HEK293 (cell line): ENCODE measurements around the gene NUDCD2.

ENCODE experiments used
- KLF16 ChIP-seq: fragments of 450-650 bp; formaldehyde crosslinking; IDR thresholded peaks from 2 replicates; pipeline ENCODE4 v1.5.1; 2017; ENCODE audit warnings: missing biosample characterization, missing genetic modification characterization
- MZF1 ChIP-seq: fragments of 450-650 bp; formaldehyde crosslinking; IDR thresholded peaks from 2 replicates; pipeline ENCODE4 v1.5.1; 2017; ENCODE audit warnings: missing biosample characterization, missing genetic modification characterization, borderline replicate concordance
- PRDM1 ChIP-seq: fragments of 450-650 bp; formaldehyde crosslinking; IDR thresholded peaks from 2 replicates; pipeline ENCODE4; 2016; ENCODE audit warnings: missing biosample characterization, missing genetic modification characterization
- RBAK ChIP-seq: fragments of 450-650 bp; formaldehyde crosslinking; IDR thresholded peaks from 2 replicates; pipeline ENCODE4 v1.5.1; 2016; ENCODE audit warnings: missing biosample characterization, missing genetic modification characterization
- SP3 ChIP-seq: fragments of 450-650 bp; formaldehyde crosslinking; IDR thresholded peaks from 2 replicates; pipeline ENCODE4 v1.5.1; 2016; ENCODE audit warnings: missing biosample characterization, missing genetic modification characterization
- TRIM28 ChIP-seq: IDR thresholded peaks from 2 replicates; pipeline ENCODE4 v1.6.1; 2011; ENCODE audit warnings: low read length, control low read depth, borderline replicate concordance
- ZBTB7A ChIP-seq: fragments of 450-650 bp; formaldehyde crosslinking; IDR thresholded peaks from 2 replicates; pipeline ENCODE4 v1.5.1; 2016; ENCODE audit warnings: low read depth, missing biosample characterization, missing genetic modification characterization
- ZFP41 ChIP-seq: fragments of 450-650 bp; formaldehyde crosslinking; IDR thresholded peaks from 2 replicates; pipeline ENCODE4 v1.5.1; 2016; ENCODE audit warnings: missing biosample characterization, missing genetic modification characterization, borderline replicate concordance
- ZNF202 ChIP-seq: fragments of 450-650 bp; formaldehyde crosslinking; IDR thresholded peaks from 2 replicates; pipeline ENCODE4 v1.5.1; 2016; ENCODE audit warnings: missing biosample characterization, missing genetic modification characterization, borderline replicate concordance
- ZNF221 ChIP-seq: fragments of 450-650 bp; formaldehyde crosslinking; IDR thresholded peaks from 2 replicates; pipeline ENCODE4 v1.5.1; 2017; ENCODE audit warnings: missing biosample characterization, missing genetic modification characterization, borderline replicate concordance
- ZNF223 ChIP-seq: fragments of 450-650 bp; formaldehyde crosslinking; IDR thresholded peaks from 2 replicates; pipeline ENCODE4 v1.5.1; 2016; ENCODE audit warnings: missing biosample characterization, missing genetic modification characterization
- ZNF274 ChIP-seq, 2 experiments: fragments of 200-500 bp in 1 of 2; fragments of 450-650 bp in 1 of 2; sonication (Bioruptor generic) in 1 of 2; formaldehyde crosslinking in 1 of 2; IDR thresholded peaks; 2 replicates each; pipeline versions ENCODE4 v1.5.1 to v1.6.1; 2014 to 2016; ENCODE audit warnings: borderline replicate concordance in 1 of 2, inconsistent platforms in 1 of 2, low read length in 1 of 2, missing biosample characterization in 1 of 2, missing genetic modification characterization in 1 of 2
- ZNF311 ChIP-seq: fragments of 450-650 bp; formaldehyde crosslinking; IDR thresholded peaks from 2 replicates; pipeline ENCODE4 v1.5.1; 2017; ENCODE audit warnings: missing biosample characterization, missing genetic modification characterization, borderline replicate concordance
- ZNF394 ChIP-seq: fragments of 450-650 bp; formaldehyde crosslinking; IDR thresholded peaks from 2 replicates; pipeline ENCODE4 v1.5.1; 2016; ENCODE audit warnings: missing biosample characterization, missing genetic modification characterization, mild to moderate bottlenecking, moderate library complexity, borderline replicate concordance
- ZNF48 ChIP-seq: fragments of 450-650 bp; formaldehyde crosslinking; IDR thresholded peaks from 2 replicates; pipeline ENCODE4 v1.5.1; 2016; ENCODE audit warnings: missing biosample characterization, missing genetic modification characterization
- ZNF514 ChIP-seq: fragments of 450-650 bp; formaldehyde crosslinking; IDR thresholded peaks from 2 replicates; pipeline ENCODE4 v1.5.1; 2016; ENCODE audit warnings: missing biosample characterization, missing genetic modification characterization
- ZNF521 ChIP-seq: fragments of 450-650 bp; formaldehyde crosslinking; IDR thresholded peaks from 2 replicates; pipeline ENCODE4 v1.5.1; 2017; ENCODE audit warnings: missing biosample characterization, mild to moderate bottlenecking, missing genetic modification characterization
- ZNF555 ChIP-seq: fragments of 450-650 bp; formaldehyde crosslinking; conservative IDR thresholded peaks from 2 replicates; pipeline ENCODE4 v1.5.1; 2017; ENCODE audit warnings: missing biosample characterization, mild to moderate bottlenecking, missing genetic modification characterization, inconsistent platforms
- ZNF621 ChIP-seq: fragments of 450-650 bp; formaldehyde crosslinking; IDR thresholded peaks from 2 replicates; pipeline ENCODE4 v1.5.1; 2017; ENCODE audit warnings: missing biosample characterization, missing genetic modification characterization
- ZNF76 ChIP-seq: fragments of 450-650 bp; formaldehyde crosslinking; IDR thresholded peaks from 2 replicates; pipeline ENCODE4; 2016; ENCODE audit warnings: low read depth, missing biosample characterization, missing genetic modification characterization, borderline replicate concordance
- ZSCAN16 ChIP-seq: fragments of 450-650 bp; formaldehyde crosslinking; IDR thresholded peaks from 2 replicates; pipeline ENCODE4 v1.5.1; 2016; ENCODE audit warnings: missing biosample characterization, missing genetic modification characterization
- ZXDB ChIP-seq: fragments of 450-650 bp; formaldehyde crosslinking; IDR thresholded peaks from 2 replicates; pipeline ENCODE4 v1.5.1; 2016; ENCODE audit warnings: missing biosample characterization, missing genetic modification characterization
- TF ChIP-seq, protein P1 (sequence below): fragments of 450-650 bp; formaldehyde crosslinking; conservative IDR thresholded peaks from 2 replicates; pipeline ENCODE4 v1.5.1; 2016; ENCODE audit warnings: low read depth, missing biosample characterization, missing genetic modification characterization
- TF ChIP-seq, protein P2 (sequence below): fragments of 450-650 bp; formaldehyde crosslinking; IDR thresholded peaks from 2 replicates; pipeline ENCODE4 v1.5.1; 2016; ENCODE audit warnings: missing biosample characterization, missing genetic modification characterization
- TF ChIP-seq, protein P3 (sequence below): fragments of 450-650 bp; formaldehyde crosslinking; IDR thresholded peaks from 2 replicates; pipeline ENCODE4 v1.5.1; 2016; ENCODE audit warnings: missing biosample characterization, missing genetic modification characterization, borderline replicate concordance
- TF ChIP-seq, protein P4 (sequence below): fragments of 450-650 bp; IDR thresholded peaks from 2 replicates; pipeline ENCODE4 v1.5.1; 2018; ENCODE audit warnings: missing biosample characterization, mild to moderate bottlenecking, missing genetic modification characterization
- TF ChIP-seq, protein P5 (sequence below): fragments of 450-650 bp; formaldehyde crosslinking; IDR thresholded peaks from 2 replicates; pipeline ENCODE4 v1.5.1; 2016; ENCODE audit warnings: missing biosample characterization, missing genetic modification characterization, low read depth

The NUDCD2 gene

DNA sequence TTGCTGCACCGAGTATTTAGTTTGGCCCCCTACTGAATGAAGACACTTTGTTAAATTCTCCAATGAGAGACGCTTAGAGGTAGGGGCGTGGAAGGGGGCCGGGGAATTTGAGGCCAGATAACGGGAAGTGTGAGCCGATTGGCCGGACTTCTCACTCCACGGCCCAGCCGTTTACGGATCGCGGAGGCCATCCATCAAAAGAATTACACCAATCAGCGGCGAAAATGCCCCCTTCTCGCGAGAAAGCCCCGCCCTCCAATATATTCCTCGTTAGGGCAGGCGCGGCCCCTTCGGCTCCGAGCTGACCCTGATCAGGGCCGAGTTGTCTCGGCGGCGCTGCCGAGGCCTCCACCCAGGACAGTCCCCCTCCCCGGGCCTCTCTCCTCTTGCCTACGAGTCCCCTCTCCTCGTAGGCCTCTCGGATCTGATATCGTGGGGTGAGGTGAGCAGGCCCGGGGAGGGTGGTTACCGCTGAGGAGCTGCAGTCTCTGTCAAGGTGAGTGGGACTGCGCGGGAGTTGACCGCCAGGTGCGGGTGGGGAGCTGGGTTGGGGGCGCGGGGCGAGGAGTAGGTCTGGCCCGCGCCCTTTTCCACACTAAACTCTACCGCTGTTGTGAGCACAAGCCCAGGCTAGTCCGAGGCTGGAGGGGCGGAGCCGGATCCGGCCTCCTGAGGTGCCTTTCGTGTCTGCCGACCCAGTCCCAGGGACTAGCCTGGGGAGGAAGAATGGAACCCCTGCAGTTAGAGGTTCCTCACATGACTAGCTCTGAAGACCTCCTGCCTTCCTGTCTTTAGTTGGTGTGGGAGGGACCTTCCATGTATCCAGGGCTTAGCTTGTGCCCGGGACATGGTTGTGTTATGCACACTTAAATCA is 22.4 kb downstream of the NUDCD2 start, which contains the start of gene CCNG1 (continued):
- TF ChIP-seq, protein P1, sequence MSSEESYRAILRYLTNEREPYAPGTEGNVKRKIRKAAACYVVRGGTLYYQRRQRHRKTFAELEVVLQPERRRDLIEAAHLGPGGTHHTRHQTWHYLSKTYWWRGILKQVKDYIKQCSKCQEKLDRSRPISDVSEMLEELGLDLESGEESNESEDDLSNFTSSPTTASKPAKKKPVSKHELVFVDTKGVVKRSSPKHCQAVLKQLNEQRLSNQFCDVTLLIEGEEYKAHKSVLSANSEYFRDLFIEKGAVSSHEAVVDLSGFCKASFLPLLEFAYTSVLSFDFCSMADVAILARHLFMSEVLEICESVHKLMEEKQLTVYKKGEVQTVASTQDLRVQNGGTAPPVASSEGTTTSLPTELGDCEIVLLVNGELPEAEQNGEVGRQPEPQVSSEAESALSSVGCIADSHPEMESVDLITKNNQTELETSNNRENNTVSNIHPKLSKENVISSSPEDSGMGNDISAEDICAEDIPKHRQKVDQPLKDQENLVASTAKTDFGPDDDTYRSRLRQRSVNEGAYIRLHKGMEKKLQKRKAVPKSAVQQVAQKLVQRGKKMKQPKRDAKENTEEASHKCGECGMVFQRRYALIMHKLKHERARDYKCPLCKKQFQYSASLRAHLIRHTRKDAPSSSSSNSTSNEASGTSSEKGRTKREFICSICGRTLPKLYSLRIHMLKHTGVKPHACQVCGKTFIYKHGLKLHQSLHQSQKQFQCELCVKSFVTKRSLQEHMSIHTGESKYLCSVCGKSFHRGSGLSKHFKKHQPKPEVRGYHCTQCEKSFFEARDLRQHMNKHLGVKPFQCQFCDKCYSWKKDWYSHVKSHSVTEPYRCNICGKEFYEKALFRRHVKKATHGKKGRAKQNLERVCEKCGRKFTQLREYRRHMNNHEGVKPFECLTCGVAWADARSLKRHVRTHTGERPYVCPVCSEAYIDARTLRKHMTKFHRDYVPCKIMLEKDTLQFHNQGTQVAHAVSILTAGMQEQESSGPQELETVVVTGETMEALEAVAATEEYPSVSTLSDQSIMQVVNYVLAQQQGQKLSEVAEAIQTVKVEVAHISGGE (tag by site-specific recombination) = peak; percentile 36; the same call in 1 of the 2 replicates
- TF ChIP-seq ZNF202 (tag by site-specific recombination) (no peak), ZNF76 (tag by site-specific recombination) (peak; percentile 57), PRDM1 (tag by site-specific recombination) (no peak), ZNF521 (no peak), ZSCAN16 (tag by site-specific recombination) (no peak; the same call in 1 of the 2 replicates), ZFP41 (tag by site-specific recombination) (no peak), ZNF223 (no peak), ZNF514 (no peak), ZNF274 (IDR thresholded peaks at IDR 0.05; ENCODE audit: low read length) (no peak), ZNF274 (tag by site-specific recombination; IDR thresholded peaks at IDR 0.05; ENCODE audit: borderline replicate concordance) (no peak), ZBTB7A (tag by site-specific recombination) (no peak), RBAK (tag by site-specific recombination) (no peak), ZNF555 (tag by site-specific recombination) (no peak), ZNF48 (no peak), MZF1 (tag by site-specific recombination) (peak; percentile 72; the same call in 1 of the 2 replicates), ZNF621 (tag by site-specific recombination) (no peak), ZXDB (tag by site-specific recombination) (peak; percentile 75), TRIM28 (0 out of 2 replicates have a peak, but pooled peaks have one; percentile 40), ZNF221 (tag by site-specific recombination) (no peak), ZNF311 (no peak), ZNF394 (tag by site-specific recombination) (peak; percentile 49; the same call in 1 of the 2 replicates), SP3 (tag by site-specific recombination) (peak; percentile 62), KLF16 (no peak; the same call in 1 of the 2 replicates)
- TF ChIP-seq, protein P2, sequence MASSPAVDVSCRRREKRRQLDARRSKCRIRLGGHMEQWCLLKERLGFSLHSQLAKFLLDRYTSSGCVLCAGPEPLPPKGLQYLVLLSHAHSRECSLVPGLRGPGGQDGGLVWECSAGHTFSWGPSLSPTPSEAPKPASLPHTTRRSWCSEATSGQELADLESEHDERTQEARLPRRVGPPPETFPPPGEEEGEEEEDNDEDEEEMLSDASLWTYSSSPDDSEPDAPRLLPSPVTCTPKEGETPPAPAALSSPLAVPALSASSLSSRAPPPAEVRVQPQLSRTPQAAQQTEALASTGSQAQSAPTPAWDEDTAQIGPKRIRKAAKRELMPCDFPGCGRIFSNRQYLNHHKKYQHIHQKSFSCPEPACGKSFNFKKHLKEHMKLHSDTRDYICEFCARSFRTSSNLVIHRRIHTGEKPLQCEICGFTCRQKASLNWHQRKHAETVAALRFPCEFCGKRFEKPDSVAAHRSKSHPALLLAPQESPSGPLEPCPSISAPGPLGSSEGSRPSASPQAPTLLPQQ (tag by site-specific recombination) = peak; percentile 69
- TF ChIP-seq, protein P3, sequence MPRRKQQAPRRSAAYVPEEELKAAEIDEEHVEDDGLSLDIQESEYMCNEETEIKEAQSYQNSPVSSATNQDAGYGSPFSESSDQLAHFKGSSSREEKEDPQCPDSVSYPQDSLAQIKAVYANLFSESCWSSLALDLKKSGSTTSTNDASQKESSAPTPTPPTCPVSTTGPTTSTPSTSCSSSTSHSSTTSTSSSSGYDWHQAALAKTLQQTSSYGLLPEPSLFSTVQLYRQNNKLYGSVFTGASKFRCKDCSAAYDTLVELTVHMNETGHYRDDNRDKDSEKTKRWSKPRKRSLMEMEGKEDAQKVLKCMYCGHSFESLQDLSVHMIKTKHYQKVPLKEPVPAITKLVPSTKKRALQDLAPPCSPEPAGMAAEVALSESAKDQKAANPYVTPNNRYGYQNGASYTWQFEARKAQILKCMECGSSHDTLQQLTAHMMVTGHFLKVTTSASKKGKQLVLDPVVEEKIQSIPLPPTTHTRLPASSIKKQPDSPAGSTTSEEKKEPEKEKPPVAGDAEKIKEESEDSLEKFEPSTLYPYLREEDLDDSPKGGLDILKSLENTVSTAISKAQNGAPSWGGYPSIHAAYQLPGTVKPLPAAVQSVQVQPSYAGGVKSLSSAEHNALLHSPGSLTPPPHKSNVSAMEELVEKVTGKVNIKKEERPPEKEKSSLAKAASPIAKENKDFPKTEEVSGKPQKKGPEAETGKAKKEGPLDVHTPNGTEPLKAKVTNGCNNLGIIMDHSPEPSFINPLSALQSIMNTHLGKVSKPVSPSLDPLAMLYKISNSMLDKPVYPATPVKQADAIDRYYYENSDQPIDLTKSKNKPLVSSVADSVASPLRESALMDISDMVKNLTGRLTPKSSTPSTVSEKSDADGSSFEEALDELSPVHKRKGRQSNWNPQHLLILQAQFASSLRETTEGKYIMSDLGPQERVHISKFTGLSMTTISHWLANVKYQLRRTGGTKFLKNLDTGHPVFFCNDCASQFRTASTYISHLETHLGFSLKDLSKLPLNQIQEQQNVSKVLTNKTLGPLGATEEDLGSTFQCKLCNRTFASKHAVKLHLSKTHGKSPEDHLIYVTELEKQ = no peak
- TF ChIP-seq, protein P4, sequence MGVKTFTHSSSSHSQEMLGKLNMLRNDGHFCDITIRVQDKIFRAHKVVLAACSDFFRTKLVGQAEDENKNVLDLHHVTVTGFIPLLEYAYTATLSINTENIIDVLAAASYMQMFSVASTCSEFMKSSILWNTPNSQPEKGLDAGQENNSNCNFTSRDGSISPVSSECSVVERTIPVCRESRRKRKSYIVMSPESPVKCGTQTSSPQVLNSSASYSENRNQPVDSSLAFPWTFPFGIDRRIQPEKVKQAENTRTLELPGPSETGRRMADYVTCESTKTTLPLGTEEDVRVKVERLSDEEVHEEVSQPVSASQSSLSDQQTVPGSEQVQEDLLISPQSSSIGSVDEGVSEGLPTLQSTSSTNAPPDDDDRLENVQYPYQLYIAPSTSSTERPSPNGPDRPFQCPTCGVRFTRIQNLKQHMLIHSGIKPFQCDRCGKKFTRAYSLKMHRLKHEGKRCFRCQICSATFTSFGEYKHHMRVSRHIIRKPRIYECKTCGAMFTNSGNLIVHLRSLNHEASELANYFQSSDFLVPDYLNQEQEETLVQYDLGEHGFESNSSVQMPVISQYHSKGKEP (tag by site-specific recombination) = no peak
- TF ChIP-seq, protein P5, sequence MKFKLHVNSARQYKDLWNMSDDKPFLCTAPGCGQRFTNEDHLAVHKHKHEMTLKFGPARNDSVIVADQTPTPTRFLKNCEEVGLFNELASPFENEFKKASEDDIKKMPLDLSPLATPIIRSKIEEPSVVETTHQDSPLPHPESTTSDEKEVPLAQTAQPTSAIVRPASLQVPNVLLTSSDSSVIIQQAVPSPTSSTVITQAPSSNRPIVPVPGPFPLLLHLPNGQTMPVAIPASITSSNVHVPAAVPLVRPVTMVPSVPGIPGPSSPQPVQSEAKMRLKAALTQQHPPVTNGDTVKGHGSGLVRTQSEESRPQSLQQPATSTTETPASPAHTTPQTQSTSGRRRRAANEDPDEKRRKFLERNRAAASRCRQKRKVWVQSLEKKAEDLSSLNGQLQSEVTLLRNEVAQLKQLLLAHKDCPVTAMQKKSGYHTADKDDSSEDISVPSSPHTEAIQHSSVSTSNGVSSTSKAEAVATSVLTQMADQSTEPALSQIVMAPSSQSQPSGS (tag by site-specific recombination) = no peak
